ENCODE measurements around the gene BRD9. TPM values are rescaled to one million over a fixed set of nuclear protein-coding genes. Genes with fewer than 3 reads are reported as not detected.
"Not testable (repeated sequence)": the region's sequence is repeated elsewhere in the genome, so short reads cannot be mapped to it uniquely, and the experiment has no call there.

BRD9 gene
- total RNA-seq, 5 donors from 2014 or later (not counting 1 experiment from before 2014, with no cell fraction given), result 78.3 to 127 (median 83.0) TPM

GRCh38 chr5:844426-844825 lies 48.2 kb downstream of the BRD9 start:
- ATAC-seq (replicated peaks in 1 of 4); POLR2A ChIA-PET; H3K27ac Mint-ChIP-seq; H3K4me3 ChIP-seq (ENCODE audit: control insufficient read depth in 1 of 2, extremely low read depth in 1 of 2, low read length in 1 of 2); H3K27me3 ChIP-seq (replicated peaks in 1 of 2; ENCODE audit: control insufficient read depth in 2 of 2, extremely low read depth in 1 of 2, insufficient read depth in 2 of 2, low read length in 1 of 2); H3K9me3 Mint-ChIP-seq; H3K27ac ChIP-seq (ENCODE audit: low read length); H3K27me3 Mint-ChIP-seq; H3K4me1 ChIP-seq (ENCODE audit: control insufficient read depth in 1 of 2, extremely low read depth in 1 of 2, insufficient read depth in 2 of 2, low read length in 2 of 2); H3K4me1 Mint-ChIP-seq; H3K4me3 Mint-ChIP-seq; H3K36me3 Mint-ChIP-seq; H3K9me3 ChIP-seq; H3K36me3 ChIP-seq (ENCODE audit: control insufficient read depth in 2 of 2, extremely low read depth in 1 of 2, insufficient read depth in 1 of 2, low read length in 1 of 2): not testable (repeated sequence)
- CTCF ChIA-PET, result interaction anchor here in 1 of 2 donors (0.6 kb wide), 1 partner anchor 42 kb away, joined by 6 read pairs; no protein-coding TSS in a partner anchor
- WGBS (ENCODE audit: insufficient coverage), result 92% methylated on average over 14 of the region's 16 CpGs
- DNase-seq, result peak in 1 of 35 experiments; percentile 4

GRCh38 chr5:843926-844325 lies 48.7 kb downstream of the BRD9 start:
- POLR2A ChIA-PET; H3K9me3 Mint-ChIP-seq; H3K27ac ChIP-seq (ENCODE audit: low read length); H3K27ac Mint-ChIP-seq; H3K36me3 ChIP-seq (ENCODE audit: control insufficient read depth in 2 of 2, extremely low read depth in 1 of 2, insufficient read depth in 1 of 2, low read length in 1 of 2); H3K36me3 Mint-ChIP-seq; H3K4me3 ChIP-seq (ENCODE audit: control insufficient read depth in 1 of 2, extremely low read depth in 1 of 2, low read length in 1 of 2); H3K27me3 Mint-ChIP-seq; DNase-seq; H3K4me3 Mint-ChIP-seq; H3K4me1 ChIP-seq (ENCODE audit: control insufficient read depth in 1 of 2, extremely low read depth in 1 of 2, insufficient read depth in 2 of 2, low read length in 2 of 2); H3K4me1 Mint-ChIP-seq; H3K27me3 ChIP-seq (replicated peaks in 1 of 2; ENCODE audit: control insufficient read depth in 2 of 2, extremely low read depth in 1 of 2, insufficient read depth in 2 of 2, low read length in 1 of 2); ATAC-seq (replicated peaks in 1 of 4); H3K9me3 ChIP-seq: not testable (repeated sequence)
- CTCF ChIA-PET, result interaction anchor here in 1 of 2 donors (0.6 kb wide), 1 partner anchor 41 kb away, joined by 6 read pairs; no protein-coding TSS in a partner anchor
- 79% methylated on average over 14 of the region's 22 CpGs for WGBS (ENCODE audit: insufficient coverage)

DNA sequence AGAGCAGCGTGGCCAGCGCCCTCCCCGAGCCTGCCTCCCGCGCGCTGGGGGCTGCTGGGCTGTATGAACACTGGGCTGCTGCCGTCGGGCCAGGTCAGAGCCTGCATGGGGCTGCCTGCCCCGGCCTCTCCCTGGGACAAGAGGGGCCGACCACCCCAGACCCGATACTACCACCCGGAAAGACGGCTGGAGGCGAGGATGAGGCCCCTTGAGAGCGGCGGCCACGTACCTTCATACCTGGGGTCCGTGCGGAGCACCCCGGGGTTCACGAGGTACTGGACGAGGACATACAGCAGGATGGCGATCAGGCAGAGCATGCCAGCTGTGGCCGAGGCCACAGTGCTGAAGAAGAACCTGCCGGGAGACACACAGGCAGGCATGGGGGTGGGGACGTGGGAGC lies 49.2 kb downstream of the BRD9 start:
- H3K4me1 Mint-ChIP-seq; H3K9me3 Mint-ChIP-seq; H3K4me3 ChIP-seq (ENCODE audit: control insufficient read depth in 1 of 2, extremely low read depth in 1 of 2, low read length in 1 of 2); CTCF ChIA-PET; H3K27ac Mint-ChIP-seq; H3K27ac ChIP-seq (ENCODE audit: low read length); H3K9me3 ChIP-seq; H3K4me1 ChIP-seq (ENCODE audit: control insufficient read depth in 1 of 2, extremely low read depth in 1 of 2, insufficient read depth in 2 of 2, low read length in 2 of 2); H3K36me3 ChIP-seq (ENCODE audit: control insufficient read depth in 2 of 2, extremely low read depth in 1 of 2, insufficient read depth in 1 of 2, low read length in 1 of 2); POLR2A ChIA-PET; H3K27me3 Mint-ChIP-seq; H3K36me3 Mint-ChIP-seq; ATAC-seq (replicated peaks in 1 of 4); H3K27me3 ChIP-seq (replicated peaks in 1 of 2; ENCODE audit: control insufficient read depth in 2 of 2, extremely low read depth in 1 of 2, insufficient read depth in 2 of 2, low read length in 1 of 2); H3K4me3 Mint-ChIP-seq; DNase-seq: not testable (repeated sequence)
- WGBS (ENCODE audit: insufficient coverage), result no CpG with 5 or more reads among the region's 26 CpGs

- CTCF ChIA-PET; POLR2A ChIA-PET; H3K27me3 Mint-ChIP-seq; H3K36me3 ChIP-seq (ENCODE audit: control insufficient read depth in 2 of 2, extremely low read depth in 1 of 2, insufficient read depth in 1 of 2, low read length in 1 of 2); H3K27ac Mint-ChIP-seq; H3K9me3 ChIP-seq; H3K36me3 Mint-ChIP-seq; H3K4me3 Mint-ChIP-seq; H3K27ac ChIP-seq (ENCODE audit: low read length); H3K27me3 ChIP-seq (replicated peaks in 1 of 2; ENCODE audit: control insufficient read depth in 2 of 2, extremely low read depth in 1 of 2, insufficient read depth in 2 of 2, low read length in 1 of 2); H3K4me3 ChIP-seq (ENCODE audit: control insufficient read depth in 1 of 2, extremely low read depth in 1 of 2, low read length in 1 of 2); ATAC-seq (replicated peaks in 1 of 4); H3K4me1 Mint-ChIP-seq; H3K4me1 ChIP-seq (ENCODE audit: control insufficient read depth in 1 of 2, extremely low read depth in 1 of 2, insufficient read depth in 2 of 2, low read length in 2 of 2); H3K9me3 Mint-ChIP-seq: not testable (repeated sequence)
- WGBS (ENCODE audit: insufficient coverage), result 79% methylated on average over 15 of the region's 32 CpGs
- peak in 1 of 35 experiments; percentile 3 for DNase-seq
Observed at GRCh38 chr5:842402-843221, 50.0 kb downstream of the BRD9 start.

GRCh38 chr5:841531-842401 lies 50.8 kb downstream of the BRD9 start:
- H3K9me3 ChIP-seq; H3K36me3 ChIP-seq (ENCODE audit: control insufficient read depth in 2 of 2, extremely low read depth in 1 of 2, insufficient read depth in 1 of 2, low read length in 1 of 2); H3K27me3 Mint-ChIP-seq; H3K9me3 Mint-ChIP-seq; H3K4me1 Mint-ChIP-seq; ATAC-seq (replicated peaks in 1 of 4); H3K36me3 Mint-ChIP-seq; H3K4me1 ChIP-seq (ENCODE audit: control insufficient read depth in 1 of 2, extremely low read depth in 1 of 2, insufficient read depth in 2 of 2, low read length in 2 of 2); H3K4me3 ChIP-seq (ENCODE audit: control insufficient read depth in 1 of 2, extremely low read depth in 1 of 2, low read length in 1 of 2); H3K27me3 ChIP-seq (replicated peaks in 1 of 2; ENCODE audit: control insufficient read depth in 2 of 2, extremely low read depth in 1 of 2, insufficient read depth in 2 of 2, low read length in 1 of 2); POLR2A ChIA-PET; H3K27ac Mint-ChIP-seq; H3K4me3 Mint-ChIP-seq; CTCF ChIA-PET; H3K27ac ChIP-seq (ENCODE audit: low read length): not testable (repeated sequence)
- DNase-seq, result peak in 1 of 35 experiments; percentile 4
- WGBS (ENCODE audit: insufficient coverage), result 73% methylated on average over 9 of the region's 15 CpGs

DNA sequence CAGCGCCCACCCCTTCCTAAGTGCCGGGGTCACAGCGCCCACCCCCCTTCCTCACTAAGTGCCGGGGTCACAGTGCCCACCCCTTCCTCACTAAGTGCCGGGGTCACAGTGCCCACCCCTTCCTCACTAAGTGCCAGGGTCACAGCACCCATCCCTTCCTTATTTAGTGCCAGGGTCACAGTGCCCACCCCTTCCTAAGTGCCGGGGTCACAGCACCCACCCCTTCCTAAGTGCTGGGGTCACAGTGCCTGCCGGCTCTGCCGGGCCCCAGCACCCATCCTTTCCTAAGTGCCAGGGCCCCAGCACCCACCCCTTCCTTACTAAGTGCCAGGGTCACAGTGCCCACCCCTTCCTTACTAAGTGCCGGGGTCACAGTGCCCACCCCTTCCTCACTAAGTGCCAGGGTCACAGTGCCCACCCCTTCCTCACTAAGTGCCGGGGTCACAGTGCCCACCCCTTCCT lies 51.6 kb downstream of the BRD9 start:
- 97% methylated on average over 5 of the region's 10 CpGs for WGBS (ENCODE audit: insufficient coverage)
- not testable (repeated sequence) for H3K4me1 Mint-ChIP-seq

More for the DNA sequence above, 51.6 kb downstream of the BRD9 start:
- H3K9me3 Mint-ChIP-seq; H3K36me3 ChIP-seq (ENCODE audit: control insufficient read depth in 2 of 2, extremely low read depth in 1 of 2, insufficient read depth in 1 of 2, low read length in 1 of 2); H3K4me3 Mint-ChIP-seq; H3K27ac Mint-ChIP-seq; H3K4me3 ChIP-seq (ENCODE audit: control insufficient read depth in 1 of 2, extremely low read depth in 1 of 2, low read length in 1 of 2); CTCF ChIA-PET; H3K4me1 ChIP-seq (ENCODE audit: control insufficient read depth in 1 of 2, extremely low read depth in 1 of 2, insufficient read depth in 2 of 2, low read length in 2 of 2); H3K9me3 ChIP-seq; H3K27ac ChIP-seq (ENCODE audit: low read length); ATAC-seq (replicated peaks in 1 of 4); DNase-seq; H3K36me3 Mint-ChIP-seq; H3K27me3 ChIP-seq (replicated peaks in 1 of 2; ENCODE audit: control insufficient read depth in 2 of 2, extremely low read depth in 1 of 2, insufficient read depth in 2 of 2, low read length in 1 of 2); POLR2A ChIA-PET; H3K27me3 Mint-ChIP-seq: not testable (repeated sequence)
